PFSK-1 (cell line): ENCODE results near the gene TMEM97.

ENCODE experiments used
- REST ChIP-seq, 2 experiments: IDR thresholded peaks; 2 replicates each; pipeline versions ENCODE4 v1.6.1 to v1.8.0; 2011 to 2012; ENCODE audit warnings: low read depth in 2 of 2, low read length in 2 of 2, control low read depth in 1 of 2, inconsistent platforms in 1 of 2, mild to moderate bottlenecking in 1 of 2, moderate library complexity in 1 of 2; ENCODE audit not compliant: insufficient read depth in 1 of 2
- SIN3A ChIP-seq: IDR thresholded peaks from 2 replicates; pipeline ENCODE4 v1.6.1; 2012; ENCODE audit warnings: mild to moderate bottlenecking, low read length, moderate library complexity, borderline replicate concordance; ENCODE audit not compliant: insufficient read depth

GRCh38 chr17:28325211-28325610 lies 6.2 kb downstream of the TMEM97 start:
- TF ChIP-seq REST (IDR thresholded peaks at IDR 0.05; ENCODE audit: insufficient read depth in 1 of 2, low read depth in 2 of 2, low read length in 2 of 2) (no peak), SIN3A (no peak)
